Esophagus squamous epithelium (tissue), 4 donors: Measurements from ENCODE around the gene JPH2.

Experiments
- CTCF ChIP-seq, 6 experiments: fragments of 450-650 bp in 4 of 6; fragments of 200-600 bp in 2 of 6; sonication (generic) in 2 of 6; IDR thresholded peaks; one replicate each; pipeline ENCODE4 v1.5.1; 2016 to 2019; ENCODE audit warnings: antibody characterized with exemption in 6 of 6, mild to moderate bottlenecking in 4 of 6, moderate library complexity in 4 of 6
- POLR2A ChIP-seq, 4 donors: fragments of 450-650 bp; IDR thresholded peaks; one replicate each; pipeline ENCODE4 v1.6.1; 2017; ENCODE audit warnings: antibody characterized with exemption in 4 of 4, mild to moderate bottlenecking in 4 of 4, moderate library complexity in 3 of 4

- TF ChIP-seq CTCF (IDR thresholded peaks at IDR 0.05) (no peak), POLR2A (IDR thresholded peaks at IDR 0.05) (no peak)
These were observed 71.8 kb downstream of the JPH2 start for GRCh38 chr20:44115181-44115580.
